K562 (cell line): ENCODE data around the gene IKBKE. TPM values are rescaled to one million over a fixed set of nuclear protein-coding genes. Genes with fewer than 3 reads are reported as not detected.

Experiments
- BHLHE40 ChIP-seq: IDR thresholded peaks from 2 replicates; pipeline ENCODE4 v1.6.1; 2011; ENCODE audit warnings: low read length, improper control_type of control experiment
- BRD9 ChIP-seq: fragments of 450-650 bp; IDR thresholded peaks from 2 replicates; pipeline ENCODE4 v1.6.1; 2018; ENCODE audit warnings: low read depth; ENCODE audit not compliant: partially characterized antibody
- E2F1 ChIP-seq: sonication (generic); formaldehyde crosslinking; IDR thresholded peaks from 2 replicates; pipeline ENCODE4 v1.8.1; 2023; ENCODE audit warnings: mild to moderate bottlenecking, missing genetic modification reagents, moderate library complexity
- EP300 ChIP-seq: IDR thresholded peaks from 2 replicates; pipeline ENCODE4 v1.6.1; 2012; ENCODE audit warnings: low read length, improper control_type of control experiment
- GABPB2 ChIP-seq: fragments of 250-450 bp; sonication (Bioruptor Pico); conservative IDR thresholded peaks from 2 replicates; pipeline ENCODE4 v1.5.1; 2021; ENCODE audit warnings: mild to moderate bottlenecking
- KDM5B ChIP-seq: fragments of 200-600 bp; sonication (generic); IDR thresholded peaks from 2 replicates; pipeline ENCODE4 v1.6.1; 2012; ENCODE audit warnings: low read depth, mild to moderate bottlenecking, moderate library complexity, low read length, control low read depth, inconsistent platforms; ENCODE audit not compliant: insufficient replicate concordance
- MCM2 ChIP-seq: fragments of 450-650 bp; IDR thresholded peaks from 2 replicates; pipeline ENCODE4 v1.6.1; 2017; ENCODE audit warnings: low read depth, mild to moderate bottlenecking
- NRF1 ChIP-seq, 2 experiments: fragments of 450-650 bp; IDR thresholded peaks in 1 of 2; conservative IDR thresholded peaks in 1 of 2; 2 replicates each; pipeline ENCODE4 v1.6.1; 2014; ENCODE audit warnings: mild to moderate bottlenecking in 2 of 2
- SMAD3 ChIP-seq: fragments of 450-650 bp; formaldehyde crosslinking; conservative IDR thresholded peaks from 2 replicates; pipeline ENCODE4 v1.4.0; 2020; ENCODE audit warnings: mild to moderate bottlenecking
- ZBTB26 ChIP-seq: fragments of 450-650 bp; formaldehyde crosslinking; IDR thresholded peaks from 2 replicates; pipeline ENCODE4 v1.4.0; 2022; ENCODE audit warnings: missing genetic modification characterization
- ZNF41 ChIP-seq: fragments of 250-450 bp; sonication (Bioruptor Pico); conservative IDR thresholded peaks from 2 replicates; pipeline ENCODE4 v1.4.0; 2020; ENCODE audit warnings: mild to moderate bottlenecking
- polyA plus RNA-seq, 8 experiments: library from polyadenylated mRNA; depleted of rRNA in 4 of 8; stranded (reverse) in 5 of 8; unstranded in 3 of 8; fragments of >200 nt; fragmentation: Nextera tagmentation in 2 of 8; fragmentation: Illumina TruSeq in 1 of 8; extraction: Ambion mirVana in 2 of 8; extraction: Trizol in 1 of 8; gene quantifications; 2 replicates each; pipeline versions ENCODE4 v1.2.1 to v1.2.3, GENCODE V29; 2011 to 2014; ENCODE audit warnings: inconsistent platforms in 1 of 8, missing spikeins in 1 of 8
- total RNA-seq, 7 experiments: library from RNA; depleted of rRNA in 6 of 7; stranded (reverse); fragments of >200 nt in 6 of 7; fragmentation: Illumina TruSeq in 2 of 7; extraction: Trizol in 2 of 7; gene quantifications; 2 replicates each; pipeline versions ENCODE4 v1.2.1 to v1.2.3, GENCODE V29; 2011 to 2021; ENCODE audit warnings: low replicate concordance in 1 of 7
- TF ChIP-seq, protein P1 (sequence below), 2 experiments: fragments of 450-650 bp; conservative IDR thresholded peaks; 2 replicates each; pipeline ENCODE4 v1.6.1; 2017; ENCODE audit warnings: mild to moderate bottlenecking in 2 of 2, moderate library complexity in 2 of 2
- TF ChIP-seq, protein P2 (sequence below), 2 experiments: fragments of 450-650 bp in 1 of 2; sonication (generic) in 1 of 2; formaldehyde crosslinking in 1 of 2; IDR thresholded peaks; 2 replicates each; pipeline versions ENCODE4 v1.7.1 to v1.9.0; 2016 to 2022; ENCODE audit warnings: inconsistent platforms in 1 of 2, mild to moderate bottlenecking in 1 of 2, missing genetic modification reagents in 1 of 2

Gene IKBKE
- total and polyA plus RNA-seq, 9 of the 15 experiments (the other 6 are each of a cell fraction or from before 2014, with no cell fraction given): 2.3 to 9.0 (median 4.8) TPM

DNA sequence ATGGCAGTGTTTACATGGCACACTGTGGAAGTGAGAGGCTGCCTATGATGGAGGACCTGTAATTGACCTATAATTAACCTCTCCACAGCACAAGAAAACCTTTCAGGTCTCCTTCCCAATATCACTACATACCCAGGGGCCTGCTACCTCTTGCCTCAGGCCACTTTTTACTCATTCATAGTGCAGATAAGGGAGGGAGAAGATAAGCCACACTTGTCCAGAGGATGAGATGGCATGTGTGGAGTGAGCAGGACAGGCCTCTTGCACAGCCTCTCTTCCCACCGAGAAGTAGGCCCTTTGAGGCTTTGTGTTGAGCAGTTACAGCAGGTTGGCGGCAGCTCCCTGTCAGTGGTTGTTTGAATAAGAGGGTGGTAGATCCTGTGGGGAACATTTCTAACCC is 31.1 kb upstream of the IKBKE start (continued):
- no peak for TF ChIP-seq E2F1 (CRISPR knock-in tag)
- TF ChIP-seq, protein P1, sequence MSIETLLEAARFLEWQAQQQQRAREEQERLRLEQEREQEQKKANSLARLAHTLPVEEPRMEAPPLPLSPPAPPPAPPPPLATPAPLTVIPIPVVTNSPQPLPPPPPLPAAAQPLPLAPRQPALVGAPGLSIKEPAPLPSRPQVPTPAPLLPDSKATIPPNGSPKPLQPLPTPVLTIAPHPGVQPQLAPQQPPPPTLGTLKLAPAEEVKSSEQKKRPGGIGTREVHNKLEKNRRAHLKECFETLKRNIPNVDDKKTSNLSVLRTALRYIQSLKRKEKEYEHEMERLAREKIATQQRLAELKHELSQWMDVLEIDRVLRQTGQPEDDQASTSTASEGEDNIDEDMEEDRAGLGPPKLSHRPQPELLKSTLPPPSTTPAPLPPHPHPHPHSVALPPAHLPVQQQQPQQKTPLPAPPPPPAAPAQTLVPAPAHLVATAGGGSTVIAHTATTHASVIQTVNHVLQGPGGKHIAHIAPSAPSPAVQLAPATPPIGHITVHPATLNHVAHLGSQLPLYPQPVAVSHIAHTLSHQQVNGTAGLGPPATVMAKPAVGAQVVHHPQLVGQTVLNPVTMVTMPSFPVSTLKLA (conservative IDR thresholded peaks at IDR 0.05): 0 out of 4 replicates have a peak, but pooled peaks of 1 of the 2 experiments have one; percentile 42
- TF ChIP-seq EP300: peak; percentile 73
- no peak for TF ChIP-seq ZBTB26 (CRISPR knock-in tag)
- TF ChIP-seq BRD9: peak; percentile 59
- 0 out of 2 replicates have a peak, but pooled peaks have one; percentile 62 for TF ChIP-seq SMAD3 (CRISPR knock-in tag)
- TF ChIP-seq NRF1 (conservative IDR thresholded peaks at IDR 0.05 in 1 of 2, IDR thresholded peaks at IDR 0.05 in 1 of 2): peak; percentile 43 to 60; a peak in 3 of 4 replicates
- no peak for TF ChIP-seq MCM2
- no peak for TF ChIP-seq ZNF41 (CRISPR knock-in tag)
- TF ChIP-seq BHLHE40: peak; percentile 46; the same call in 1 of the 2 replicates
- TF ChIP-seq, protein P2, sequence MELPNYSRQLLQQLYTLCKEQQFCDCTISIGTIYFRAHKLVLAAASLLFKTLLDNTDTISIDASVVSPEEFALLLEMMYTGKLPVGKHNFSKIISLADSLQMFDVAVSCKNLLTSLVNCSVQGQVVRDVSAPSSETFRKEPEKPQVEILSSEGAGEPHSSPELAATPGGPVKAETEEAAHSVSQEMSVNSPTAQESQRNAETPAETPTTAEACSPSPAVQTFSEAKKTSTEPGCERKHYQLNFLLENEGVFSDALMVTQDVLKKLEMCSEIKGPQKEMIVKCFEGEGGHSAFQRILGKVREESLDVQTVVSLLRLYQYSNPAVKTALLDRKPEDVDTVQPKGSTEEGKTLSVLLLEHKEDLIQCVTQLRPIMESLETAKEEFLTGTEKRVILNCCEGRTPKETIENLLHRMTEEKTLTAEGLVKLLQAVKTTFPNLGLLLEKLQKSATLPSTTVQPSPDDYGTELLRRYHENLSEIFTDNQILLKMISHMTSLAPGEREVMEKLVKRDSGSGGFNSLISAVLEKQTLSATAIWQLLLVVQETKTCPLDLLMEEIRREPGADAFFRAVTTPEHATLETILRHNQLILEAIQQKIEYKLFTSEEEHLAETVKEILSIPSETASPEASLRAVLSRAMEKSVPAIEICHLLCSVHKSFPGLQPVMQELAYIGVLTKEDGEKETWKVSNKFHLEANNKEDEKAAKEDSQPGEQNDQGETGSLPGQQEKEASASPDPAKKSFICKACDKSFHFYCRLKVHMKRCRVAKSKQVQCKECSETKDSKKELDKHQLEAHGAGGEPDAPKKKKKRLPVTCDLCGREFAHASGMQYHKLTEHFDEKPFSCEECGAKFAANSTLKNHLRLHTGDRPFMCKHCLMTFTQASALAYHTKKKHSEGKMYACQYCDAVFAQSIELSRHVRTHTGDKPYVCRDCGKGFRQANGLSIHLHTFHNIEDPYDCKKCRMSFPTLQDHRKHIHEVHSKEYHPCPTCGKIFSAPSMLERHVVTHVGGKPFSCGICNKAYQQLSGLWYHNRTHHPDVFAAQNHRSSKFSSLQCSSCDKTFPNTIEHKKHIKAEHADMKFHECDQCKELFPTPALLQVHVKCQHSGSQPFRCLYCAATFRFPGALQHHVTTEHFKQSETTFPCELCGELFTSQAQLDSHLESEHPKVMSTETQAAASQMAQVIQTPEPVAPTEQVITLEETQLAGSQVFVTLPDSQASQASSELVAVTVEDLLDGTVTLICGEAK (IDR thresholded peaks at IDR 0.05): no peak
- TF ChIP-seq, protein P2 (CRISPR knock-in tag; IDR thresholded peaks at IDR 0.05): no peak
- no peak for TF ChIP-seq GABPB2 (CRISPR knock-in tag)
- peak; percentile 26 for TF ChIP-seq KDM5B
